ENCODE measurements around the gene RING1.

DNA sequence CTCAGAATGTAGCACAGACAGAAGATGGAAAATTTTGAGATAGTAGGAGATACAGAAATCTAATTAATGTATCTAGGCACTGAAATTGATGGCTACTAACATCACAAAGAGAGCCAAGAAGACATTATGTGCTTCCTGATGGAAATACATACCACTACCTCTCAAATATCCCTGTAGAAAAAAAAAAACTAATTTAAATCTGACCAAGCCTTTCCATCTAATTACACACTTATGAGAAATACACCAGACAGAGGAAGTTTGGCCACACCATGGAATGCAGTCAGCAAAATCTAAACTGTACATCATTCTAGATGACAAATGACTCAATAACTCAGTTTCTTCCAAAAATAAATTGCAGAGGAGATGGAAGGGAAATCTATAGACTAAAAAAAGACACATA, 44.5 kb downstream of the RING1 start:
- no peak for TF ChIP-seq EZH2phosphoT487 (IDR thresholded peaks at IDR 0.05)
- TF ChIP-seq, protein P1, sequence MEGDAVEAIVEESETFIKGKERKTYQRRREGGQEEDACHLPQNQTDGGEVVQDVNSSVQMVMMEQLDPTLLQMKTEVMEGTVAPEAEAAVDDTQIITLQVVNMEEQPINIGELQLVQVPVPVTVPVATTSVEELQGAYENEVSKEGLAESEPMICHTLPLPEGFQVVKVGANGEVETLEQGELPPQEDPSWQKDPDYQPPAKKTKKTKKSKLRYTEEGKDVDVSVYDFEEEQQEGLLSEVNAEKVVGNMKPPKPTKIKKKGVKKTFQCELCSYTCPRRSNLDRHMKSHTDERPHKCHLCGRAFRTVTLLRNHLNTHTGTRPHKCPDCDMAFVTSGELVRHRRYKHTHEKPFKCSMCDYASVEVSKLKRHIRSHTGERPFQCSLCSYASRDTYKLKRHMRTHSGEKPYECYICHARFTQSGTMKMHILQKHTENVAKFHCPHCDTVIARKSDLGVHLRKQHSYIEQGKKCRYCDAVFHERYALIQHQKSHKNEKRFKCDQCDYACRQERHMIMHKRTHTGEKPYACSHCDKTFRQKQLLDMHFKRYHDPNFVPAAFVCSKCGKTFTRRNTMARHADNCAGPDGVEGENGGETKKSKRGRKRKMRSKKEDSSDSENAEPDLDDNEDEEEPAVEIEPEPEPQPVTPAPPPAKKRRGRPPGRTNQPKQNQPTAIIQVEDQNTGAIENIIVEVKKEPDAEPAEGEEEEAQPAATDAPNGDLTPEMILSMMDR (IDR thresholded peaks at IDR 0.05): no peak
- no peak for TF ChIP-seq EZH2 (IDR thresholded peaks at IDR 0.05)

Data from neural progenitor cell (in vitro differentiated cells).